GM23248 (cell line): ENCODE measurements around the gene OPRM1.

Experiments
- EZH2 ChIP-seq: fragments of 200-600 bp; sonication (generic); IDR thresholded peaks from 2 replicates; pipeline ENCODE4 v1.6.1; 2018; ENCODE audit warnings: antibody characterized with exemption, mild to moderate bottlenecking; ENCODE audit not compliant: insufficient read depth, poor library complexity, severe bottlenecking
- EZH2phosphoT487 ChIP-seq: fragments of 200-600 bp; sonication (generic); IDR thresholded peaks from 2 replicates; pipeline ENCODE4 v1.6.1; 2018; ENCODE audit warnings: antibody characterized with exemption, moderate library complexity, mild to moderate bottlenecking, low read depth; ENCODE audit not compliant: insufficient read depth

DNA sequence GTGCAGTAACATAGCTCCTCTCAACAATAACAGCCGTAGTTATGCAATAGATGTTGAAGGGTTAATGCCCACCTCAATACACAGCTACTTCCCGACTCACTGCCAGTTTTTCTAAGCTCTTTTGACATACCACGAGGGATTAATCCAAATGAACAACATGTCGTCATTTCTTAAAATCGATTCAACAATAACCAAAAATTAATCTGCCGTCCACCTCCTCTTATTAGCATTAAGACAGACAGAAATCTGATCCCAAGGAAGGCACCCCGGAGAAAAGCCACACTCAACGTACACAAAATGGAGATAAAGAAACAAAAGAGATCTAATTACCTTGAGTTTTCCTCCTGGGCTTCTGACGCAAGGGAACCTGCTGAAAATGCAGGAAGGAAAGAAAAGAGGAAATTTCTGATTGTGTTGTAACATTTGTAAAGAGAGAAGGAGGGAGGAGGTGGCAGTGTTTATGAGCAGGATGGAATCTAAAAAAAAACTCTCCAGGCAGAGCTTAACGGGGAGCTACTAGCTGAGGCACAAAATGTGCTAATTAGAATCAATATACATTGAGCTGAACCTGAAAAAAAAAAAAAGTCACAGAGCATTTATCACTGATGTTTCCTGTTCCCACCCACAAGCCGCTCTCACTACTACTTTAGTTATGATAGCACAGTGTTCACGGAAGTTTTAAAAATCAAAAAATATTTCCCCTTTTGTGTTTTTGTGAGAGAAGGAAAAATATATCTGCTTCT lies 208.2 kb downstream of the OPRM1 start:
- TF ChIP-seq EZH2, result no peak
- no peak for TF ChIP-seq EZH2phosphoT487
